ENCODE measurements around the gene SLC12A5. TPM values are rescaled to one million over a fixed set of nuclear protein-coding genes. Genes with fewer than 3 reads are reported as not detected.

The SLC12A5 gene
- total RNA-seq, result 1 to 10 TPM in 1 of 5 donors, not detected in 4; 1.3 TPM
- polyA plus RNA-seq, result 1 to 10 TPM in 2 of 3 donors, under 1 TPM in 1; 0.93 to 6.2 (median 5.5) TPM
- long read RNA-seq, donor 1, partial matches to known transcripts, result 0 of 1 reads
- long read RNA-seq, donor 1, other reads (novel, unspliced or antisense), result 0 of 1 reads
- long read RNA-seq, donor 2, partial matches to known transcripts, result 0 of 2 reads
- long read RNA-seq, donor 2, other reads (novel, unspliced or antisense), result 0 of 2 reads
- long read RNA-seq, donor 3, partial matches to known transcripts, result 0 of 1 reads
- long read RNA-seq, donor 3, other reads (novel, unspliced or antisense), result 0 of 1 reads
- long read RNA-seq, donor 4, result 0 reads
- long read RNA-seq, donor 5, transcript SLC12A5-219 (2 exons, 401 nt), result major isoform, 6 of 6 reads
- long read RNA-seq, donor 5, partial matches to known transcripts, result 0 of 6 reads
- long read RNA-seq, donor 5, other reads (novel, unspliced or antisense), result 0 of 6 reads
- long read RNA-seq, donor 6, partial matches to known transcripts, result 0 of 1 reads
- long read RNA-seq, donor 6, other reads (novel, unspliced or antisense), result 0 of 1 reads
- long read RNA-seq, donor 7, partial matches to known transcripts, result 0 of 1 reads
- long read RNA-seq, donor 7, other reads (novel, unspliced or antisense), result 0 of 1 reads
- long read RNA-seq, donor 8, result 0 reads
- long read RNA-seq, donor 9, partial matches to known transcripts, result 0 of 1 reads
- long read RNA-seq, donor 9, other reads (novel, unspliced or antisense), result 0 of 1 reads
- long read RNA-seq, donor 10, result 0 reads

- H3K36me3 ChIP-seq, result no peaks in the 10 kb centered on the region
- no peak for DNase-seq
- peaks cover 0 to 19% (median 12%) of the 10 kb centered on the region in 4 donors for H3K4me1 ChIP-seq
- peaks cover 0 to 9% (median 0%) of the 10 kb centered on the region in 4 donors for H3K9me3 ChIP-seq
- H3K4me3 ChIP-seq, result no peak within 1 kb of the TSS
- H3K27ac ChIP-seq, result no peak within 1 kb of the TSS
- peaks cover 20 to 100% (median 75%) of the 10 kb centered on the region in 3 donors for H3K27me3 ChIP-seq
- intact Hi-C loops (cut with DNase I; ENCODE audit: low total_unique reads), result loop anchor here (10.0 kb wide), 2 partner anchors 146 to 326 kb away; no protein-coding TSS in a partner anchor
- TF ChIP-seq CTCF (IDR thresholded peaks at IDR 0.05) (no peak), POLR2A (IDR thresholded peaks at IDR 0.05) (no peak), POLR2AphosphoS5 (IDR thresholded peaks at IDR 0.05) (no peak), EP300 (IDR thresholded peaks at IDR 0.05) (no peak)
- 19 to 28% (median 22%) methylated on average over 40 to 56 of the region's 56 CpGs for WGBS, 5 donors
Observed at GRCh38 chr20:46028772-46029371, at the start of gene SLC12A5. Gene SLC12A5, plus strand, starts transcription at chr20:46029215. Its CDS starts 130 bp downstream, at chr20:46029345.

- no peak for DNase-seq
- intact Hi-C loops (cut with DNase I; ENCODE audit: low total_unique reads), result no loop called here
- no peaks in the 10 kb centered on the region for H3K36me3 ChIP-seq
- peaks cover 0 to 24% (median 0%) of the 10 kb centered on the region in 3 donors for H3K27me3 ChIP-seq
- no peak overlapping the region for H3K27ac ChIP-seq
- TF ChIP-seq POLR2A (IDR thresholded peaks at IDR 0.05), result no peak
- no peak for TF ChIP-seq EP300 (IDR thresholded peaks at IDR 0.05)
- TF ChIP-seq CTCF (IDR thresholded peaks at IDR 0.05), result no peak
- no peak for TF ChIP-seq POLR2AphosphoS5 (IDR thresholded peaks at IDR 0.05)
- no peaks in the 10 kb centered on the region for H3K4me1 ChIP-seq
- H3K9me3 ChIP-seq, result no peaks in the 10 kb centered on the region
- H3K4me3 ChIP-seq, result no peak overlapping the region
- 88 to 100% (median 92%) methylated on average over 3 to 6 of the region's 6 CpGs for WGBS, 5 donors
Observed at GRCh38 chr20:45981261-45981660, 47.8 kb upstream of the SLC12A5 start.

GRCh38 chr20:45983279-45983743, 45.7 kb upstream of the SLC12A5 start:
- 44 to 62% (median 59%) methylated on average over 7 of the region's 7 CpGs for WGBS, 5 donors
- TF ChIP-seq POLR2AphosphoS5 (IDR thresholded peaks at IDR 0.05), result no peak
- TF ChIP-seq CTCF (IDR thresholded peaks at IDR 0.05), result no peak
- no peak for TF ChIP-seq EP300 (IDR thresholded peaks at IDR 0.05)
- no peak for TF ChIP-seq POLR2A (IDR thresholded peaks at IDR 0.05)
- Histone ChIP-seq H3K4me3 (no peak overlapping the region), H3K4me1 (peaks cover 0 to 7% (median 0%) of the 10 kb centered on the region in 4 donors), H3K36me3 (no peaks in the 10 kb centered on the region), H3K9me3 (no peaks in the 10 kb centered on the region), H3K27ac (no peak overlapping the region), H3K27me3 (peaks cover 0 to 42% (median 0%) of the 10 kb centered on the region in 3 donors)
- DNase-seq, result no peak
- intact Hi-C loops (cut with DNase I; ENCODE audit: low total_unique reads), result no loop called here

- Histone ChIP-seq H3K27ac (no peak overlapping the region), H3K4me3 (no peak overlapping the region), H3K9me3 (no peaks in the 10 kb centered on the region), H3K36me3 (no peaks in the 10 kb centered on the region), H3K27me3 (peaks cover 0 to 64% (median 0%) of the 10 kb centered on the region in 3 donors), H3K4me1 (peaks cover 0 to 7% (median 0%) of the 10 kb centered on the region in 4 donors)
- WGBS, 5 donors, result 61 to 71% (median 64%) methylated on average over 7 of the region's 7 CpGs
- no peak for TF ChIP-seq POLR2AphosphoS5 (IDR thresholded peaks at IDR 0.05)
- TF ChIP-seq POLR2A (IDR thresholded peaks at IDR 0.05), result no peak
- no peak for TF ChIP-seq EP300 (IDR thresholded peaks at IDR 0.05)
- no peak for TF ChIP-seq CTCF (IDR thresholded peaks at IDR 0.05)
- DNase-seq, result no peak
- intact Hi-C loops (cut with DNase I; ENCODE audit: low total_unique reads), result no loop called here
Observed at GRCh38 chr20:45985573-45985972, 43.4 kb upstream of the SLC12A5 start.

All from stomach (tissue), 19 donors.